ENCODE data around the gene ANXA11. TPM values are rescaled to one million over a fixed set of nuclear protein-coding genes. Genes with fewer than 3 reads are reported as not detected.
A peak's percentile ranks its signal among the peaks of the same experiment; 100 is the strongest.

Gene ANXA11
- total RNA-seq, 1 experiment from 2014 or later, result 68.1 TPM

DNA sequence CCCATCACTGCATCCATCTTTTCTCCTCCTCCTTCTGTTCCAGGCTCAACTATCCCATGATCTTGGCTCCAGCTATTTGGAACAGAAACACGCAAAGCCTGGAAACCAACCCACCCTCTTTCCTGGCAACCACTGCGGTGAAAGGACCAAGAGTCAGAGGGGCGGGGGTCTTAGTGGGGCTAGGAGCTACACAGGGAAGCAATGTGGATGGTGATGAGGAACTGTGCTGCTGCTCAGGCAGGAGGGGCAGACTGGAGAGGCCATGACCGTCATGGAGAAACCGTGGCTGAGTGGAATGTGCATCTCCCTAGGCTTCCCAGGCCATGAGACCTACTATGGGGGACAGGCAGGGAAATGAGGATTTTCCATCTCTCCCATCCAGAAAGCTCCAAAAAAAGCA is 47.2 kb downstream of the ANXA11 start:
- H3K36me3 Mint-ChIP-seq (ENCODE audit: insufficient read depth in 1 of 3, low read depth in 3 of 3), result peaks cover 19 to 62% (median 53%) of the 10 kb centered on the region in 3 experiments; a peak in 6 of 7 replicates
- no CpG with 5 or more reads among the region's 5 CpGs for WGBS (ENCODE audit: extremely low coverage, insufficient read length, low lambda C conversion rate)
- no peak overlapping the region for H3K4me3 Mint-ChIP-seq

More for the DNA sequence above, 47.2 kb downstream of the ANXA11 start:
- H3K79me1 ChIP-seq (ENCODE audit: insufficient read depth, low read depth, low read length, poor library complexity, severe bottlenecking), result no peaks in the 10 kb centered on the region
- no peak overlapping the region for H2AFZ ChIP-seq (ENCODE audit: low read length)
- H3K56ac ChIP-seq (ENCODE audit: insufficient read length, low read depth, low read length), result no peak overlapping the region
- 0 out of 7 replicates have a peak overlapping the region, but pooled peaks of 2 of the 3 experiments have one; percentile 42 for H3K27ac Mint-ChIP-seq
- no peak overlapping the region for H2BK5ac ChIP-seq (ENCODE audit: insufficient read length, low read length)
- no peak overlapping the region for H3K14ac ChIP-seq (ENCODE audit: insufficient read depth, low read length)
- no peak overlapping the region for H4K8ac ChIP-seq (replicated peaks; ENCODE audit: insufficient read length, low read depth, low read length)
- H3K23ac ChIP-seq (ENCODE audit: insufficient read length, low read depth, low read length), result no peak overlapping the region
- no peaks in the 10 kb centered on the region for H4K20me1 ChIP-seq (ENCODE audit: control insufficient read depth, insufficient read depth, insufficient read length)
- no peaks in the 10 kb centered on the region for H3K4me1 ChIP-seq (ENCODE audit: insufficient read depth, low read length)
- H3K9me3 Mint-ChIP-seq, result no peaks in the 10 kb centered on the region
- no peak for DNase-seq
- H3T11ph ChIP-seq (ENCODE audit: low read length), result no peak overlapping the region
- no peaks in the 10 kb centered on the region for H3K27me3 ChIP-seq (ENCODE audit: insufficient read depth, low read length)
- no peak overlapping the region for H2AK5ac ChIP-seq (ENCODE audit: insufficient read length, low read length)
- H3K9me3 ChIP-seq (ENCODE audit: control insufficient read depth, low read depth, low read length), result no peaks in the 10 kb centered on the region
- no peak overlapping the region for H3K27ac ChIP-seq (ENCODE audit: insufficient read length, low read depth, low read length)
- H3K4ac ChIP-seq (ENCODE audit: low read depth, low read length), result no peak overlapping the region
- H3K27me3 Mint-ChIP-seq (ENCODE audit: low read depth), result no peaks in the 10 kb centered on the region; the same call in 1 of the 2 replicates
- no peak overlapping the region for H3K18ac ChIP-seq (ENCODE audit: insufficient read length, low read depth, low read length)
- H2BK120ac ChIP-seq (ENCODE audit: low read depth, low read length, poor library complexity, severe bottlenecking), result no peak overlapping the region
- no peak overlapping the region for H2BK15ac ChIP-seq (ENCODE audit: low read depth, low read length)
- H3K9ac ChIP-seq (ENCODE audit: extremely low read depth, insufficient read length, low read length), result no peak overlapping the region
- no peak overlapping the region for H4K91ac ChIP-seq (ENCODE audit: insufficient read length, low read depth, low read length)
- H2BK12ac ChIP-seq (ENCODE audit: insufficient read length, low read depth, low read length), result no peak overlapping the region
- H2BK20ac ChIP-seq (ENCODE audit: low read depth, low read length, poor library complexity, severe bottlenecking), result no peak overlapping the region
- H3K79me2 ChIP-seq (ENCODE audit: insufficient read depth, low read length), result no peaks in the 10 kb centered on the region
- TF ChIP-seq, protein P1, sequence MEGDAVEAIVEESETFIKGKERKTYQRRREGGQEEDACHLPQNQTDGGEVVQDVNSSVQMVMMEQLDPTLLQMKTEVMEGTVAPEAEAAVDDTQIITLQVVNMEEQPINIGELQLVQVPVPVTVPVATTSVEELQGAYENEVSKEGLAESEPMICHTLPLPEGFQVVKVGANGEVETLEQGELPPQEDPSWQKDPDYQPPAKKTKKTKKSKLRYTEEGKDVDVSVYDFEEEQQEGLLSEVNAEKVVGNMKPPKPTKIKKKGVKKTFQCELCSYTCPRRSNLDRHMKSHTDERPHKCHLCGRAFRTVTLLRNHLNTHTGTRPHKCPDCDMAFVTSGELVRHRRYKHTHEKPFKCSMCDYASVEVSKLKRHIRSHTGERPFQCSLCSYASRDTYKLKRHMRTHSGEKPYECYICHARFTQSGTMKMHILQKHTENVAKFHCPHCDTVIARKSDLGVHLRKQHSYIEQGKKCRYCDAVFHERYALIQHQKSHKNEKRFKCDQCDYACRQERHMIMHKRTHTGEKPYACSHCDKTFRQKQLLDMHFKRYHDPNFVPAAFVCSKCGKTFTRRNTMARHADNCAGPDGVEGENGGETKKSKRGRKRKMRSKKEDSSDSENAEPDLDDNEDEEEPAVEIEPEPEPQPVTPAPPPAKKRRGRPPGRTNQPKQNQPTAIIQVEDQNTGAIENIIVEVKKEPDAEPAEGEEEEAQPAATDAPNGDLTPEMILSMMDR (conservative IDR thresholded peaks at IDR 0.05), result no peak
- H3K23me2 ChIP-seq (ENCODE audit: insufficient read length, low read depth, low read length, poor library complexity, severe bottlenecking), result no peaks in the 10 kb centered on the region
- H3K4me1 Mint-ChIP-seq, result peaks cover 22 to 24% of the 10 kb centered on the region in 2 experiments
- no peak overlapping the region for H4K5ac ChIP-seq (ENCODE audit: insufficient read length, low read depth, low read length)
- no peak overlapping the region for H3K4me2 ChIP-seq (ENCODE audit: insufficient read depth, insufficient read length, low read length)

All from H9 (cell line).